GM18502 (cell line): Measurements from ENCODE around the gene COL23A1.

Experiments
- ATAC-seq: cut with Tn5 transposase; IDR thresholded peaks from one replicate; pipeline ENCODE4 v1.9.1; 2021; ENCODE audit warnings: mild to moderate bottlenecking; ENCODE audit not compliant: unreplicated experiment, poor library complexity

The COL23A1 gene

DNA sequence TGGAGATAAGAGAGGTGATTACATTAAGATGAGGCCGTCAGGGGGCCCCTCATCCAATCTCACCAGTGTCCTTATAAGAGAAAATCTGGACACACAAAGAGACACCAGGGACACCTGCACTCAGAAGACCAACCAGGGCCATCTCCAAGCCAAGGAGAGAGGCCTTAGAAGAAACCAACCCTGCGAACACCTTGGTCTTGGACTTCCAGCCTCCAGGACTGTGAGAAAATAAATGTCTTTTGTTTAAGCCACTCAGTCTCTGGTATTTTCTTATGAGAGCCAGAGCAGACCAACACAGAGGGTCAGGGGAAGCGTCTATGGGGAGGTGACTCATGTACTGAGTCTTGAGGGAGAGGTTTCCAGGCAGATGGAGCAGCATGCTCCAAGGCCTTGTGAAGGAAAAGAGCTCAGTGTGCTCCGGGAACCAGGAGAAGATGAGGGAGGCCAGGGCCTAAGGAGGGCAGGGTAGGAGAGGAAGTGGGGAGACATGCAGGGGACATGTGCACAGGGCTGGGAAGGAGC, 363.0 kb downstream of the COL23A1 start:
- ATAC-seq = no peak

DNA sequence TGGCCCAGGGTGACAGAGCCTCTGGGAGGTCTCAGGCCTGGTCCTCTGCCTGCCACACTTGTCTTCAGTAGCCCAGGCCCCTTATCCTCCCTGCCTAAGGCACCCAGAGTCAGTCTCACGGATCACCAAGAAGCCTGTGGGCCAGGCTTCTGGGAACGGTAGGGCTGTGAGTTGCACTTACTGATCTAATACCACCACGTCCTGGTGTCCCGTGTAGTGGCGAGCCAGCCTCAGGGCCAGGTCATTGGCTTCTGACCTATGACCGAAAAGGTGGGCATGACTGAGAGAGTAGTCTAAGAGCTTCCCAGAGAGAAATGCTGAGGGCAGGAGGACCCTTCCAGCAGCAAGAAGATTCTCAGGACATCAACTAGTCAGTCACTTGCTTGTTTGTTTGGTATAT, 365.0 kb downstream of the COL23A1 start:
- no peak for ATAC-seq

DNA sequence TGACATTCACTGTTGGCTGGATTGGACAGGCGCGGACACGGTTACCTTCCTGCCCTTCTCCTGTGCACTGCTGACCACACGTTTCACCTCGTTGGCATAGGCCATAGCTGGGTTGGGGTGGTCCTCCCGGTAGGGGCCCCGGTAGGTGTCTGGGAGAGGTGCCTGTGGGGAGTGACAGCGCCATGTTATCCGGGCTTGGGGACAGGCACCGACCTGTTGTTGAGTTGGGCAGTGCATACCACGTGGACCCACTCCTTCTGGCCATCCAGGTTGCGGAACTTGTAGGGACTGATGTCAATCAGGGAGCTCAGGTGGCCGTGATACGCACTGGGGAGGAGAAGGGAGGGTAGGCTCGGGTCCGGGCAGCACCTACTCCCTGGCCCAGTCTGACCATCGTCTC, 365.8 kb downstream of the COL23A1 start:
- ATAC-seq = no peak

DNA sequence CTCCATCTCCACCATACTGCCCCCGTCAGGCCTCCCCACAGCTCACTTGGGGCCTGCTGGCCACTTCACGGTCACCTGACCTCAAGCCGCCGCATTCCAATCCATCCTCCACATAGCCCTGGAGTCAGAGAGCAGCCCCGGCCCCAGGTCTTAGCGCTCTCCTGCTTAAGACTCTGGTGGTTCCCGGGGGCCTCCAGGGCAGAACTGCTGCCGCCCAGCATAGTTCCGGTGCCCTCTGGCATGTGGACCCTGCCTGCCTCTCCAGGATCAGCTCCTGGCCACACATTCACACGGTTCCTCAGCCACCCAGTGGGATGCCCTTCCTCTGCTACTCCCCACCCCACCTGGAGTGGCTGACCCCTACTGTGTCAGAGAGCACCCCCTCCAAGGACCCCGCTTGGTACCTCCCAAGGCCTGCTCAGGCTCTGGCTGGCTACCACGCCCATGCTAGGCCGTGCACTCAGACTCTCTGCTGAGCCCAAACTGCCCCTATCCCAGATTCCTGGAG, 366.3 kb downstream of the COL23A1 start:
- ATAC-seq = no peak

DNA sequence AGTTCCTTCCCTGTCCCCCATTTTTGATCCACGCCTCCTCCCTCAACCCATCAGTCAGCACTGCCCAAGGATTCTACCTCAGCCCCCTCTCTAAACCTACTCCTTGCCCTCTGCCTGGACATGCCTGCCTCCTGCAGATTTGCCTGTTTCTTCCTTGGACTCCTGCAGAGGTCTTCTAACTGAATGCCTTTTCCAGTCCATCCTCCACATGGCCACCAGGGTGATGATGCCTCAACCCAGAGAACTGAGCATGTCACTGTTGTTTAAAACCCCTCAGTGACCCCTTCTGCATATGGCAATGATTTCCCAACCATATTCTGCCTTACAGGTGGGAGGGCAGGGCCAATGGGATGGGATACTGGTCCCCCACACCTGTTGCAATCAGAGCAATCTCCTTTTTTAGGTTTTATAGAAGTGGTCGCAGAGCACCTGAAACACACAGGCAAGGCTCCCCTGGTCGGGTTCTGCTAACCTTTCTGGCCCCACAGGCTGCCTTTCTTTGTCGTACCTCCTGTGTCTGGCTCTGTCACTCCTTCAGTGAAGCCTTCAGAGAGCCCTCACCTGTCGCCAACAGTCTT, 366.9 kb downstream of the COL23A1 start:
- ATAC-seq = no peak

DNA sequence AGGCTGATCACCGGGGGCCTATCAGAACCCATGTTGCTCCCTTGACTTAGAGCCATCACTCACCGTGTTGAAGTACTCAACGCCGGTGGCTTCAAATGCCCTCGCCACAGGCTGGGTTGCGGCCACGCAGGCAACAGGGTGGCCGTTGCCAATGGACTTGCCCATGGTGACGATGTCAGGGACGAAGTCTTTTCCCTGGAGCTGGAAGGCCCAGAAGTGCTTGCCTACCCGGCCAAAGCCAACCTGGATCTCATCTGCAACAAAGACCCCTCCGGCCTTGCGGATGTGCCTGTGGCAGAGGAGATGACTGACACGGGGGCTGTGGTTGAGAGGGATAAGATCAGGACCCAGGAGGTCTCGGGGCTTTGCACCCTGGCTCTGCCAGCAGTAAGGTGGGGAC, 367.9 kb downstream of the COL23A1 start:
- ATAC-seq = no peak

DNA sequence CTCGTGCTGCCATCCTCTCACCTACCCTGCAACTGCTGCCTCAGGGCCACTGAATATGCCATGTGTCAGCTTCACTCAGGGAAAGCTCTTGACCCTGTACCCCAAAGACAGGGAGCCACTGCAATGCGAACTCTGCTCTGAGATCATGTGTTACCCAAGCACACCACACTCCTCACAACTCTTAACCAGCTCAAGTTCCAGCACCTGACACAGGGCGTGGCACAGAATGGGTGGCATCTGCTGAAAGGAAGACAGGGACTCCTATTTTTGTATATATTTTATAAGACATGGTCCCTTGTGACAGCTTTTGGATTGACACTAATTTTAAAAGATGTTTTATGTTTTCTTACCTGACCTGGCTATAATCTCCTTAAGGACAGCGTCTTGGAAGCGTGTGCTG, 368.3 kb downstream of the COL23A1 start:
- ATAC-seq = no peak

DNA sequence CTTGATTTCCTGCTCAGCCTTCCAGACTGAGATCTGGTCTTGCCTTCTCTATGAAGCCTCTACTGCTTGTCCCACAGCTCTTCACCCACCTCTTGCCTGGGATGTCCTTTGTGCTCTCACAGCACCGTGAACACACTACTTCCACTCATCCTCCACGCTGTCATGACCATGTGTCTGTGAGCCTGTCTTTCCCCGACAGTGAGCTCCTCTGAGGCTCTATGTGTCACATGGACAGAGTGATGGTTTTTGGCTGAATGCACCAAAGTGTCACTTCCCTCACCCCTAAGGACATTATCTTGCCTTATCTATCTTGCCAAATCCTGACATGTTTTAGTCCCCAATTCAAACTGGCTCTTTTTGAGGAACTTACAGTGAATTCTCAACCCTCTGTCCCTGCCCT, 368.9 kb downstream of the COL23A1 start:
- no peak for ATAC-seq

DNA sequence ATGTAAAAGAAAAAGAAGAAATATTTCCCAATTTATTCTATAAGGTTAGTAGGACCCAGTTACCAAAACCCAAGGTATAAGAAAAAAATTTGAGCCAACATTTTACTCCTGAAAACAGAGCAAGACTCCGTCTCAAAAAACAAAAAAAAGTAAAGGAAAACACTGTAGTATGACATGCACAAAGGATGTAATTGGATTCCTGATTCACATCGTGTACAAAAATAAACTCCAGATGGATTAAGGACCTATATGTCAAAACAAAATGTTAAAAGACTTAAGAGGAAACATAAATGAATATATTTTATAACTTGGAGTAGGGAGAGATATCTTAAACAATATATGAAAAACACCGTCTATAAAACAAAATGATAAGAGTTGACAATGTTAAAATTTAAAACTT, 371.4 kb downstream of the COL23A1 start:
- no peak for ATAC-seq

DNA sequence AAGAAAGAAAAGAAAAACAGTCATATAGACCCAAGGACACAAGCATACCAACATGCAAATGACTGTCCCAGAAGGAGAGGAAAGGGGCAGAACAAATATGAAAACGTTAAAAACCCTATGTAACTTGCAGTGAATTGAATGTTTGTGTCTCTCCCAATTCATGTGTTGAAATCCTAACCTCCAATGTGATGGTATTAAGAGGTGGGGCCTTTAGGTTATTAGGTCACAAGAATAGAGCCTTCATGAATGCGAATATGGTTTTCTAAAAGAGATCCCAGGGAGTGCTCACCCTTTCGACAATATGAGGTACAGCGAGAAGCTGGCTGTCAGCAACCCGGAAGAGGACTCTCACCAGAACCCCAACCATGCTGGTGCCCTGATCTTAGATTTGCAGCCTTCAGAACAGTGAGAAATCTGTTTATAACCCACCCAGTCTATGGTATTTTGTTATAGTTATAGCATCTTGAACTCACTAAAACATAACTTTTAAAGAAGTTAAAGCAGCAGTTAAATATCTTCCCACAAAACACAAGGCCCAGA, 371.9 kb downstream of the COL23A1 start:
- no peak for ATAC-seq

DNA sequence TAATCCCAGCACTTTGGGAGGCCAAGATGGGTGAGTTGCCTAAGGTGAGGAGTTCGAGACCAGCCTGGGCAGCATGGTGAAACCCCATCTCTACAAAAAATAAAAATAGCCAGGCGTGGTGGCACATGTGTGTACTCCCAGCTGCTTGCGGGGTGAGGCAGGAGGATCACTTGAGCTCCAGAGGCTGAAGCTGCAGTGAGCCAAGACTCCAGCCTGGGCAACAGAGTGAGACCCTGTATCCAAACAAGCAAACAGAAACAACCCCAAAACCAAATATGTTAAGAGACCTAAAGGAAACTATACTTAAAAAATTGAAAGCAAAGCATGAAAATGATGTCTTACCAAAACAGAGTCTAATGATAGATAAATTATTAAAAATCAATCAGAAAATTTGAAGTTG, 373.4 kb downstream of the COL23A1 start:
- ATAC-seq = no peak

DNA sequence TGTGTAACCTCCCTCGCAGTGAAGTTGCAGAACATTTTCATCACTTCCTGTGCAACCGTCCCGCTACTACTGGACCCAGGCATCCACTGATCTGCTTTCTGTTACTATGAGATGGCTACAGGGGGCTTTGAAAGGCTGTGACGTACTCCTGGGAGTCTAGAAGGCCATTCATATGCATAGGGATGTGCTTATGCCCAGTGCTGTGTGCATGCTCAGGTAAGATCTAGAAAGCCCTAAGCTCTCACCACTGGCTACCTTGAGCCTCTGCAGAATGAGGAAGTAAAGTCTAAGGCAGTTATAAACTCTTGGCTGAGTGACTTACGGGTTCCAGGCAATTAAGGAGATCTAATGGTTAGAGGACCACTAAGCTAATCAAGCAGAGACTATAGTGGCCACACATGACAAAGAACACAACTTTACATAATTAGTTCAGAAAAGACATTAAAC, 374.1 kb downstream of the COL23A1 start:
- no peak for ATAC-seq

DNA sequence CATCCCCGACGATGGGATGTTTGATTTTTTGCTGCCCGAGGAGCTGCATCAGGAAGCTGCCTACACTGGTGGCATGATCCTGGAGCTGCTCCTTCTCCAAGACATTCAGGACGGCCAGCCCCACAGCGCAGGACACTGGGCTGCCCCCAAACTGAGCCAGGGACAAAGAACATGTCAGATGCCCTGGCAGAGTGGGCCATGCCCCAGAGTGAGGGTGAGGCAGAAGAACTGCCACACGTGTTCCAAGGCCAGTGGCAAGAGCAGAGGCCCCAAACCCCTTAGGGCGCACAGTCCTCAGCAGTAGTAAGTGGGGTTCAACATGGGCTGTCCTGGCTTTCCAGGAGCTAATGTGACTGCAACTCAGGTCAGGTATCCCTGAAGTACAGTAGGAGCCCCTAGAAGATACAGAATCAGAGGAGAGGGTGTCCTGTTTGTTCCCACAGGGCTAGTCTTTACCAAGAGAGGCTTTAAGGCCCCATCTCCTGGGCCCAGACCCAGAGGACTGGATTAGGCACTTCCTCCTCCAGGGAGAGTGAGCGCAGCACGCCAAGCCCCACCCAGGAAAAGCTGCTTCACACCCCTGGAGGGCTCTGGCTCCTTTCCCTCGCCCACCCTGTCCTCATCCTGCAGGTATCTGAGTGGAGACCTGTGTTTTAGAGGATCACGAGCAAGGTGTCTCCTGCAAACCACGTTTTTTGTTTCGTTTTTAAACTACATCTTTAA, 374.8 kb downstream of the COL23A1 start:
- ATAC-seq = no peak

DNA sequence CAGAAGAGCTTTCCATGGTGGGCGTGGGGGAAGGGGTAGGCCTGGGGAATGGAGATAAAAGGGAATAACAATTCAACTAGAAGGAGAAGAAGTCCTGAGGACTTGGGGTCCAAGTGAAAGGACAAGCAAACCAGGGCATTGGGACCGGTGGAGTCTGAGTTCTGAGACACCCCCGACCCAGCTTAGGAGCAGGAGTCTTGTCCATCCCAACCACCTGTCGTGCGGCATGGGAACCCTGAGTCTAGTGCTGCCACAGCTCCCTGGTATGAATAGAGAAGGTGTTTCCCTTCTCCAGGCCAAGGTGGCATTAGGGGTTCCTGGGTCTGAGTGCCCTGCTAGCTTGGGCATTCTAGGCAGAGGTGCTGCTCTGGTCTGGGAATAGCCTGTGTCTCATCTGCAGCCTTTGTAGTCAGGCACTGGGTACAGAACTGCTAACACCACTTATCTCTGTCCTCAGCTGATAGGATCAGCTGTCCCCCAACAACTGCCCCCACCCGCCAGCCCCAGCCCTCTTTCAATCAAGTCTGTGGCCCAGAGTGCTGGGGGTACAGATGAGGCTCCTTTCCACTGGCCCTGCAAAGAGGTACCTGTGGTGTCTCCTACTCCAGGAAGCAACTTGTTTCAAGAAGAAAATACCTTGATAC, 375.9 kb downstream of the COL23A1 start:
- no peak for ATAC-seq

DNA sequence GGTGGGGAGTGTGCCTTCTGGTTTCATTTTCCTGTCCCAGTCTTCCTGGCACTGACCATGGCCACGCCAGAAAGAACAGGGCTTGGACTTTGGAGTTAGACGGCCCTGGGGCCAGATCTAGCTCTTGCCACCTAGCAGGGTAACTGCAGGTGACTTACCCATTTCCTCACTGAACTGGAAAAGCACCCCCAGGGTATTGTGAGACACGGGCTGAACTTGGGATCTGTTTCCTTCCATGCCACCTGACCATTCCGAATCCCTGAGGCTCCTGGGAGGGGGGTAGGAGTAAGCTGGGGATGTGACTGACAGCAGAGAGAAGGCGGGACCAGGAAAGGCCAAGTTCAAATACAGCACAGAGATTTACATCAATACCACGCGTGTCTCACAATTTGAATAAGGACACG, 376.4 kb downstream of the COL23A1 start:
- ATAC-seq = no peak

DNA sequence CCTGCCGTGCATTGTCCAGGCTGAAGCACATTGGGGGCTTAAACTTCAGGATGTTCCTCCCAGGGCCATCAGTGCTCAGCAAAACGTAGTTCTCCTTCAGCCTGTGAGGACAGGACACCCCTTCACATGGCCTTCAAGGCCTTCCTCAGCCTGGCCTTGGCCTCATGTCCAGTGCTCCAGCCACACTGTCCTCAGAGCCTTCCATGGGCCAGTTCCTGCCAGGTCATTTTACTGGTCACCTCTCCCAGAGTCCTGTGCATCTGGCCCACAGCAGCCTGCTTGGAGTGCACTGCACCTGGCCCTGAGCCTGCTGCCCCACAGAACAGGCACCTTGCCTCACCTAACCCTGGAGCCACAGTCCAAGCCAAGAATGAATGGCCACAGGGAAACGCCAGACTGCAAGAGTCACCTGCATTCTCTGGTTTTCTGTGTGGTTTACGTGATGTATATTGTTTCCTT, 377.2 kb downstream of the COL23A1 start:
- ATAC-seq = no peak

DNA sequence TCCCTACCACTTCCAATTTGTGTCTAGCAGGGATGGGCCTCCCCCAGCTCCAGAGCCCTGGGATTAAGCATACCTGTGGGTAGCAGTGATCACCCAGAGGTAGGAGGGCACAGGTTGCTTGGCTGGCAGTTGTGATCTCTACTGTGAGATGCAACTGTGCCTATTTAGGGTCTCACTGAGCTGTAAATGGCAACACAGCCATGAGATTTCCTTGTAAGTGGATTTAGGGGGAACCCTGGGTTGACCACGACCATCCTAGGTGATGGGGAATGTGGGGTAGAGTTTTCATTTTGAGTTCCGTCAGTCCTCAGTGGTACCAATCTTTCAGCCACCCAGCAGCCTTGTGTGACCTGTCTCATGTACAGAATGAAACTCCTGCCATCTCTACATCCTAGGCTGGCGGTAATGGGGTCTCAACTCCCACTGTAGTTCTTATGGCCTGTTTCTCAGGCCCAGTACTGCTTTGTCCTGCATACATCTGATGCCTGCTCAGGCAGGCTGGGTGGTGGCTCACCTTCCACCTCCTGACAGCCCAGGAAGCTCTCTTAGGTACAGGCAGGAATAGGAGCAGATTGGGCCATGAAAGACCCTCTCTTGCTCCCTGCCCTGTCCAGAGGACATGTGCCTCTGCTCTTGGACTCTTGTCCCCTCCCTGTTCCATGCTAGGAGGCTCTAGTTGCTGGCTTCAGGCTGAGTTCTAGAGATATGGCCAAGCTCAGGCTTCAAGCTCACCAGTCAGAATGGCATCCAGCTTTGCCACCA, 377.8 kb downstream of the COL23A1 start:
- ATAC-seq = no peak

DNA sequence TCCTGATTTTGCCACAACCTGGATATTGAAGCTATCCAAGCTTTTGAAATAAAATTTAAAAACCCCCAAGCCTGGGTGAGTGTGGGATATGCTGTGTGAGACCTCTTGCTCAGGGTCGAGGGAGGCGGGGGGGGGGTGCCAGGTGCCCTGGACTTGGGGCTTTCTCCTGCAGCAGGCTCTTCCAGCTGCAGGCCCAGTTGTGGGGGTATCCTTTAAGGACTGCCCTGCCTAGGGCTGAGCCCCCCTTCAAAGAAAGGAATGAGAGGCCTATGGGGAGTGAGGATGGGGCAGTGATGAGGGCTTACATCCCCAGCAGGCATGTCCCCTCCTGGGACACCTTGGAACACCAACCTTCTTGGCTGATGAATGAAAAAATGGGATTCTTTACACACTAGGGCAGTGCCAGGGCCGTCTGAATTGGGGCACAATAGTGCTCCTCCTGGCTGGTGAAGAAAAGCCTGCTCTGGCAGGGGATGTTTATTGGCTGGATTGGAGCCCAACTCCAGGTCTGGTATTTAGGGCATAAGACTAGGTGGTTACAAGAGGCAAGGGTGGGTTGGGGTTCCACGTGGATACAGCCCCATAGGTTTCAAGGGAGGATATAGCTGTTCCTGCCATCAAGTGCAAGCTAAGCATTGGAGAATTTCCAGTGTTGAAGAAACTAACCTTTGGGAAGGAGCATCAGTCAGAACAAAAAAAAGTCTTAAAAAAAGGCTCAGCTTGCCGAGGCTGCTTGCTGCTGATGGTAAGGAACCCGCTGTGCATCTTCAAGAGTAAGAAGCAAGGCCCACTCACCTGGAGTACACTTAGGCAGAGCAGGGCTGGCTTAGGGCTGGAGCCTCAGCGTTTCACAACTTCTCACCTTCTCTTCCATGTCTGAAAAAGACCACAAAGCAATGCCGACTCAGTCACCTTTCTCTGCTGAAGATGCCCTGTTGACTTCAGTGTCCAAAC, 378.8 kb downstream of the COL23A1 start:
- no peak for ATAC-seq

DNA sequence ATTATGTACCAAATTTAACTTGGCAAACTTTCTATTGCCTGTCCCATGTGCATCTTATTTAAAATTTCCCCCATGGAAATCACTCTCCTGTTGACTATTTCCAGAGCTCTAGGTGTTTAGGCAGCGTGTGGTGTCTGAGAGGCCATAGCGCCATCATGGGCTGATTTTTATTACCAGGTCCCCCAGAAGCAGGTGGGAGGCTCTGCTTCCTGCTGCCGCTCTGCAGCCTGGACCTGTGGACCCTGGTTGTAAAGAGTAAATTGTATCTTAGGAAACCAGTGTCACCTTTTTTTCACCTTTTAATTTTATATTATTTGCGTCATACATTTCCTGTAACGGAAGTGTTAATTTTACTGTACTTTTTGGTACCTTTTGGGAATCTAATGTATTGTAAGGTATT, 379.5 kb downstream of the COL23A1 start:
- ATAC-seq = no peak
